Activated naive CD4-positive, alpha-beta T cell treated with anti-CD3 and anti-CD28 coated beads, Interleukin-2, amount 10 ng/mL, durations not matched to agents 5 hours and 36 hours (primary cell): ENCODE measurements around the gene USP26. TPM values are rescaled to one million over a fixed set of nuclear protein-coding genes. Genes with fewer than 3 reads are reported as not detected.

Experiments
- total RNA-seq, 2 experiments: library from RNA; stranded (reverse); gene quantifications; one replicate each; pipeline ENCODE4 v1.2.3, GENCODE V29; 2021

The USP26 gene, protein sequence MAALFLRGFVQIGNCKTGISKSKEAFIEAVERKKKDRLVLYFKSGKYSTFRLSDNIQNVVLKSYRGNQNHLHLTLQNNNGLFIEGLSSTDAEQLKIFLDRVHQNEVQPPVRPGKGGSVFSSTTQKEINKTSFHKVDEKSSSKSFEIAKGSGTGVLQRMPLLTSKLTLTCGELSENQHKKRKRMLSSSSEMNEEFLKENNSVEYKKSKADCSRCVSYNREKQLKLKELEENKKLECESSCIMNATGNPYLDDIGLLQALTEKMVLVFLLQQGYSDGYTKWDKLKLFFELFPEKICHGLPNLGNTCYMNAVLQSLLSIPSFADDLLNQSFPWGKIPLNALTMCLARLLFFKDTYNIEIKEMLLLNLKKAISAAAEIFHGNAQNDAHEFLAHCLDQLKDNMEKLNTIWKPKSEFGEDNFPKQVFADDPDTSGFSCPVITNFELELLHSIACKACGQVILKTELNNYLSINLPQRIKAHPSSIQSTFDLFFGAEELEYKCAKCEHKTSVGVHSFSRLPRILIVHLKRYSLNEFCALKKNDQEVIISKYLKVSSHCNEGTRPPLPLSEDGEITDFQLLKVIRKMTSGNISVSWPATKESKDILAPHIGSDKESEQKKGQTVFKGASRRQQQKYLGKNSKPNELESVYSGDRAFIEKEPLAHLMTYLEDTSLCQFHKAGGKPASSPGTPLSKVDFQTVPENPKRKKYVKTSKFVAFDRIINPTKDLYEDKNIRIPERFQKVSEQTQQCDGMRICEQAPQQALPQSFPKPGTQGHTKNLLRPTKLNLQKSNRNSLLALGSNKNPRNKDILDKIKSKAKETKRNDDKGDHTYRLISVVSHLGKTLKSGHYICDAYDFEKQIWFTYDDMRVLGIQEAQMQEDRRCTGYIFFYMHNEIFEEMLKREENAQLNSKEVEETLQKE
- not detected for total RNA-seq

DNA sequence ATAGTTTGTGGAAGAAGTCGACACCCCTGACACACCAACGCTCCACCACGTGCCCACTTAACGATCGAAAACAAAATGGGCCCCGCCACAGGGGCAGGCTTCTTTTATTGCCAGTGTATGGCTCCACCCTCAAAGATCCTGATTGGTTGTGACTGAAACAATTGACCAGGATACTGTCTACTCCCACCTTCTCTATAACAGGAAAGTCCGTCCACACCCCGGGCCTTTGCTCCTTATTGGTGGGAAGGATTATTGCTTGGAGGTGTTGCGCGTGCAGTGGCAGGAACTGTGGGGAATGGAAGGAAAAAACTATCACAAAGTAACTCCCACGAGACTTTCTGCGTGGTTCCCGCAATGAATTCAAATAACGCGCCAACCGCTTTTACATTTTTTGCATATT is at the start of gene USP26:
TSS of gene USP26 (minus strand) at position 79 of the 400 bp plus-strand sequence. CDS start 68,889 bp downstream, outside the sequence.

Other genes with a start within 250 kb of the USP26 start
- gene HS6ST2, start 138.5 kb downstream of the USP26 start, total RNA-seq = under 1 TPM; 0.07 to 0.13 TPM
- not detected for gene TFDP3, start 121.2 kb upstream of the USP26 start, total RNA-seq